Left ventricle myocardium inferior (tissue), 1 donor: Measurements from ENCODE around the gene STK32C. TPM values are rescaled to one million over a fixed set of nuclear protein-coding genes. Genes with fewer than 3 reads are reported as not detected.

Experiments used
- DNase-seq: peaks from one replicate; pipeline ENCODE4 v3.0.0-alpha.2; 2020
- H3K27ac ChIP-seq: fragments of 200-600 bp; replicated peaks from 2 replicates; pipeline ENCODE4 v1.8.0; 2021
- H3K27me3 ChIP-seq: fragments of 200-600 bp; 2 replicates; pipeline ENCODE4 v1.8.0; 2021; ENCODE audit warnings: low read depth
- H3K36me3 ChIP-seq: fragments of 200-600 bp; 2 replicates; pipeline ENCODE4 v1.8.0; 2021
- H3K4me1 ChIP-seq: fragments of 200-600 bp; 2 replicates; pipeline ENCODE4 v1.8.0; 2021
- H3K4me3 ChIP-seq: fragments of 200-600 bp; 2 replicates; pipeline ENCODE4 v1.8.0; 2021; ENCODE audit warnings: mild to moderate bottlenecking, moderate library complexity
- H3K9me3 ChIP-seq: fragments of 200-600 bp; replicated peaks from 2 replicates; pipeline ENCODE4 v1.8.0; 2021
- intact Hi-C: fragments of 100-400 bp; cut with micrococcal nuclease; formaldehyde crosslinking; loops from one replicate; pipeline ENCODE4 v1.11.0; 2022
- total RNA-seq: library from RNA; stranded (reverse); fragmentation: NEBNext Ultra II Directional; extraction: Animal tissue kit (Norgen Biotek cat#: 25700); gene quantifications from one replicate; pipeline ENCODE4 v1.2.1, GENCODE V29; 2021
- TF ChIP-seq, protein P1 (sequence below): fragments of 200-600 bp; IDR thresholded peaks from 2 replicates; pipeline ENCODE4 v1.8.0; 2021; ENCODE audit warnings: antibody characterized with exemption, mild to moderate bottlenecking, borderline replicate concordance
- donor health status: DM: no; HTN: yes; CAD: no; lungs with severe emphysema.

STK32C gene
- total RNA-seq, 1 donor from 2014 or later, result 4.4 TPM

DNA sequence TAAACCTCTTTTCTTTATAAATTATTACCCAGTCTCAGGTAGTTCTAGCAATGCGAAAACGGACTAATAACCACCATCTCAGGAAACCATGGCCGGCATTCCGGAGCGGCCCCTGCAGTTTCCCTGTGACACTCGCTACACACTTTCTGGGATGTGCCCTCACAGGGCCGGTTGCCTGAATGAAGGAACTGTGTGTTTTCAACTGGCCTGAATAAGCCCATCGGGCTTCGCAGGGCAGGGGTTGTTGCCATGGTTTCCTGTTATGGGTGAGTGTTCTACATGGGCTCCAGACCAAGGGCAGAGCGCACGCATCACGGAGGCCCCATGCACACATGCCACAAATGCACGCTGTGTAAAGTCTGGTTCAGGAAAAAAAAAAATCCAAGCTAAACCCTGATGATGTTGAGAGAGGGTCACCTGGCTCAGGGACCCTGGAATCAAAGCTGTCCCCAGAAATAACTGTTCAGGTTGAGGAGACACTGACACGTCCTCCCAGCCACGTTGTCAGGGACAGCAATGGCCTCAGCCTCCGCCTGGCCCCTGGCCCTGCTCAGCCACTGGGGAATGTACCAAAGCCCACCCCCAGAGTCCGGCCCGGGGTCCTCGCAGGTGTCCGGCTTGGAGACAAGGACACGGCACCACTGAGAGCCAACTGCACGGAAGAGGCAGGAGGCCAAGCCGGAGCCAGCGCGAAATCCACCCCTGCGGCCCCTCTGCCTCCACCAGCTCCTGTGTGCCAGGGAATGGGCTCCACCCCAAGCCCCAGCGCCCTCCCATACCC lies 47.9 kb downstream of the STK32C start:
- TF ChIP-seq, protein P1, sequence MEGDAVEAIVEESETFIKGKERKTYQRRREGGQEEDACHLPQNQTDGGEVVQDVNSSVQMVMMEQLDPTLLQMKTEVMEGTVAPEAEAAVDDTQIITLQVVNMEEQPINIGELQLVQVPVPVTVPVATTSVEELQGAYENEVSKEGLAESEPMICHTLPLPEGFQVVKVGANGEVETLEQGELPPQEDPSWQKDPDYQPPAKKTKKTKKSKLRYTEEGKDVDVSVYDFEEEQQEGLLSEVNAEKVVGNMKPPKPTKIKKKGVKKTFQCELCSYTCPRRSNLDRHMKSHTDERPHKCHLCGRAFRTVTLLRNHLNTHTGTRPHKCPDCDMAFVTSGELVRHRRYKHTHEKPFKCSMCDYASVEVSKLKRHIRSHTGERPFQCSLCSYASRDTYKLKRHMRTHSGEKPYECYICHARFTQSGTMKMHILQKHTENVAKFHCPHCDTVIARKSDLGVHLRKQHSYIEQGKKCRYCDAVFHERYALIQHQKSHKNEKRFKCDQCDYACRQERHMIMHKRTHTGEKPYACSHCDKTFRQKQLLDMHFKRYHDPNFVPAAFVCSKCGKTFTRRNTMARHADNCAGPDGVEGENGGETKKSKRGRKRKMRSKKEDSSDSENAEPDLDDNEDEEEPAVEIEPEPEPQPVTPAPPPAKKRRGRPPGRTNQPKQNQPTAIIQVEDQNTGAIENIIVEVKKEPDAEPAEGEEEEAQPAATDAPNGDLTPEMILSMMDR, result no peak
- no peak overlapping the region for H3K27ac ChIP-seq
- H3K4me1 ChIP-seq, result no peaks in the 10 kb centered on the region
- no peak for DNase-seq
- no peaks in the 10 kb centered on the region for H3K9me3 ChIP-seq
- no peaks in the 10 kb centered on the region for H3K36me3 ChIP-seq
- H3K4me3 ChIP-seq, result no peak overlapping the region
- intact Hi-C loops, result no loop called here
- H3K27me3 ChIP-seq, result peaks cover 6% of the 10 kb centered on the region

DNA sequence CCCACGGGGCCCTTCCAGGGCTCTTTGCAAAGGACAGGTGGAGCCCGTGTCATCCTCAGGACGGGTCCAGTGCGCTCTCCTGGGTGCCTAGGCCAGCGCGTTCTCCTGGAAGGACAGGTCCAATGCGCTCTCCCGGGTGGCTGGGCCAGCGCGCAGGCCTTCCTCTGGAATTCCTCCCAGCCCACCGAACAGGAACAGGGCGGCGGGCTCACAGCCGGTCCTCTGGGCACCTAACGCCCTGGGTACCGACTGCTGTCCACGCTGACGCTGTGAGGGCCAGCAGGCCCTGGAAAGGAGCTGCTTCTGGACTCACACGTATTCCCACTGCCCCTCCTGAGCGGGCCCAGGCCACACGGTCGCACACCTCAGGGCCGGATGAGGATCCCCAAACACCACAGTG lies 49.3 kb downstream of the STK32C start:
- intact Hi-C loops, result no loop called here
- Histone ChIP-seq H3K4me1 (no peaks in the 10 kb centered on the region), H3K27me3 (peaks cover 6% of the 10 kb centered on the region), H3K27ac (no peak overlapping the region), H3K36me3 (no peaks in the 10 kb centered on the region), H3K9me3 (no peaks in the 10 kb centered on the region), H3K4me3 (no peak overlapping the region)
- DNase-seq, result no peak
- TF ChIP-seq, protein P1, result no peak

DNA sequence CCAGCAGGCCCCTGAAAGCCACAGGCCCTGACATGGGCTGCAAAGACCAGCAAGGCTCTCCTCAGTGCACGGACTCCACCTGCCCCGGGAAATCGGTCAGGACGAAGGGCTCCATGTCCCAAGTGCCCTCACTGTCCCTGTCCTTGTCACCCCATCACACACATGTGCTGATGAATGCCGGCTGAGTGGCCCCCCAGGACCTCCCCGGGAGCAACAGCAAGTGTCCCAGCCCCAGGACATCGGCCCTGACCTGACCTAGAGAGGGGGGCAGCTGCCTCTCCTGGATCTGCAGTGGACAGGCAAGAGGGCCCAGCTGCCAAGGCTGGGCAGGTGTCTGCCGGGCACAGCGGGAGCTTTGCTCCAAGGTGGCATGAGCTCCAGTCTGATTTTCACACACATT lies 49.8 kb downstream of the STK32C start:
- Histone ChIP-seq H3K4me3 (no peak overlapping the region), H3K36me3 (no peaks in the 10 kb centered on the region), H3K27ac (no peak overlapping the region), H3K27me3 (peaks cover 6% of the 10 kb centered on the region), H3K4me1 (no peaks in the 10 kb centered on the region), H3K9me3 (no peaks in the 10 kb centered on the region)
- no peak for DNase-seq
- TF ChIP-seq, protein P1, result no peak
- intact Hi-C loops, result no loop called here

DNA sequence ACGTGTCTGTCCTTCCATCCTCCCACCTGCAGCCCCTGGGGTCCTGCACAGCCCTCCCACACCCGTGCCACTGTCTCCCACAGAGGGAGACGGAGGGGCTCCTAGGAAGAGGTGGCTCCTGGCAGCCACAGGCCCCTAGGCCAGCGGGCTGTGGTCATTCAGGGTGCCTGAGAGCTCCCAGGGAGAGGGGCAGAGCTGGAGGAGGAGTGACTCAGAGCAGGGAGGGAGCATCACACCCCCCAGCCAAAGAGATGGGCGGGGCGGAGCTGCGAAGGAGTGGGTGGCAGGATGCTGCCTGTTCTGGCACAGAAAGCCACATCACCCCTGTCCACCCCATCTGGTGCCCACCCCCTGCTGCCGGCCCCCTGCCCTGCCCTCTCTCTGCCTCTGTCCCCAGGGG lies 50.5 kb downstream of the STK32C start:
- Histone ChIP-seq H3K27ac (no peak overlapping the region), H3K27me3 (peaks cover 6% of the 10 kb centered on the region), H3K4me1 (no peaks in the 10 kb centered on the region), H3K9me3 (no peaks in the 10 kb centered on the region), H3K4me3 (no peak overlapping the region), H3K36me3 (no peaks in the 10 kb centered on the region)
- TF ChIP-seq, protein P1, result no peak
- intact Hi-C loops, result no loop called here
- DNase-seq, result no peak

DNA sequence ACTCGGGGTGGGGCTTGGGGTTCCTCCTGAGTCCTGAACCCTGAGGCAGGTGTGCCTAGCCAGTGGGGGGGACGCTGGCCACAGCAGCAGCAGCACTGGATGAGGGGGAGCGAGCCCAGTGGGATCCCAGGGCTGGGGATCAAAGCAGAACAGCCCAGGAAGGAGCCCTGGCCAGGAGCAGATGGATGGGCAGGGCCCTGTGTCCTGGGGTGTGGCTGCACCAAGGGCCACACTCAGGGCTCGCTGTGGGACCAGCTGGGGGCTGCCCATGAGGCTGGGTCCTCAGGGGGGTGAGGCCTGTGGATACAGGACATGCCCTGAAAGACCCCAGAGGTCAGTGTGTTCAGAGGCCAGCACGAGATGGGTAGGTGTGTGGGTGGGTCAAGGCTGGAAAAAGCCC lies 50.9 kb downstream of the STK32C start:
- H3K4me1 ChIP-seq, result no peaks in the 10 kb centered on the region
- intact Hi-C loops, result no loop called here
- no peaks in the 10 kb centered on the region for H3K36me3 ChIP-seq
- no peak overlapping the region for H3K4me3 ChIP-seq
- H3K27me3 ChIP-seq, result peaks cover 6% of the 10 kb centered on the region
- no peak overlapping the region for H3K27ac ChIP-seq
- TF ChIP-seq, protein P1, result no peak
- no peak for DNase-seq
- H3K9me3 ChIP-seq, result no peaks in the 10 kb centered on the region
